Sigmoid colon (tissue), 4 donors: Measurements from ENCODE around the gene ZFPL1.

Experiments used
- CTCF ChIP-seq, 4 experiments: fragments of 450-650 bp in 3 of 4; fragments of 200-600 bp in 1 of 4; IDR thresholded peaks; one replicate each; pipeline ENCODE4 v1.5.1; 2016 to 2019; ENCODE audit warnings: antibody characterized with exemption in 4 of 4, mild to moderate bottlenecking in 3 of 4, moderate library complexity in 2 of 4
- POLR2AphosphoS5 ChIP-seq, 4 donors: sonication (generic); formaldehyde crosslinking; IDR thresholded peaks; one replicate each; pipeline ENCODE4 v1.6.1; 2017; ENCODE audit warnings: antibody characterized with exemption in 4 of 4

GRCh38 chr11:65126624-65127274 is 42.7 kb downstream of the ZFPL1 start:
- TF ChIP-seq POLR2AphosphoS5 (IDR thresholded peaks at IDR 0.05) (no peak), CTCF (IDR thresholded peaks at IDR 0.05) (no peak)
